Skeletal muscle satellite cell (primary cell): Measurements from ENCODE around the gene EPOP. TPM values are rescaled to one million over a fixed set of nuclear protein-coding genes. Genes with fewer than 3 reads are reported as not detected.
A peak's percentile ranks its signal among the peaks of the same experiment; 100 is the strongest.

Experiments
- H3K27me3 ChIP-seq: 2 replicates; pipeline ENCODE4 v1.7.0; 2013; ENCODE audit warnings: low read length; ENCODE audit not compliant: control insufficient read depth, insufficient read depth
- H3K36me3 ChIP-seq: 2 replicates; pipeline ENCODE4 v1.7.0; 2013; ENCODE audit warnings: mild to moderate bottlenecking, control low read depth, low read length; ENCODE audit not compliant: insufficient read depth
- H3K4me1 ChIP-seq: 2 replicates; pipeline ENCODE4 v1.7.0; 2013; ENCODE audit warnings: low read length; ENCODE audit not compliant: control insufficient read depth, insufficient read depth
- H3K4me2 ChIP-seq: 2 replicates; pipeline ENCODE4 v1.7.0; 2013; ENCODE audit warnings: mild to moderate bottlenecking, low read length
- H3K4me3 ChIP-seq: 2 replicates; pipeline ENCODE4 v1.7.0; 2013; ENCODE audit warnings: low read length
- H3K9ac ChIP-seq: 2 replicates; pipeline ENCODE4 v1.7.0; 2013; ENCODE audit warnings: mild to moderate bottlenecking, low read depth, low read length, moderate library complexity
- H3K9me3 ChIP-seq: replicated peaks from 2 replicates; pipeline ENCODE4 v1.7.0; 2013; ENCODE audit warnings: mild to moderate bottlenecking, control low read depth, low read length
- total RNA-seq: library from RNA; depleted of rRNA; stranded (reverse); fragments of >200 nt; gene quantifications from 2 replicates; pipeline ENCODE4 v1.2.3, GENCODE V29; 2012; rRNA removed

Gene EPOP
- total RNA-seq, result 3.8 and 4.4 TPM in 2 replicates

DNA sequence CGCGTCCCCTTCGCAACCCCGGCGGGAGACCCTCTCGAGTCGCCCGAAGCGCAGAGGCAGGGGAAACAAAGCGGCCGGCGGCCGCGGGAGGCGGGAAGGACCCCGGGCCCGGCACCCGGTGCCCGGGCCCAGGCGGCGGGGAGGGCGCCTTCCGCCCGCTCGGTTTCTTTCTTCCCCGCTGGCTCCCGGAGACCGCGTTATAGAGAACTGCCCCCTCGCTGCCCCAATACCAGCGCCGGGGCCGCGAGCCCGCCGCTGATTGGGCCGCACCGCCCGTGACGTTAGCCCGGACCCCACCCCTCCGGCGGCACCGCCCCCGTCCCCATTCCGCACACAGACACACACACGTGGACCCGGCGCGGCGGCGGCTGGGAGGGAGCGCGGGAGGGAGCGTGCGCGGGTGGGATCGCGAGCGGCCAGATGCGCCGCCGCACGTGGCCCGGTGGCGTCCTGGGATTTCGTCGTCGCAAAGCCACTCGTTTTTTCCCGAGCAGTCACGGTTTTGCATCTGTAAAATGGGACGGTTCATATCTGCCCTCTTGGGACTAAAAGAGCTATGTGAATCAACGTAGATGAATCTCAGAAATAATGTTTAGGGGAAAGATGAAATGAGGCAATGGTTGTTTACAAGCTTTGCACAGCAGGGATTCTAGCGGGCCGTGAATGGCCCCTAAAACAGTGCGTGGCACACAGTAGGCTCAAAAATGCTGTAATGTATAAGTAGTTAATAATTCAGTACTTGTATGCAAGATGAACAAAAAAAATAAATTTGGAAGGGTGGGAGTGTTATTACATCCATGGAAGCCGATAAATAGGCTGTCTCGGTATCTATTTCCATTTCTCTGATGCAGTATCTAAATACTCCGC is at the start of gene EPOP:
Gene EPOP (minus strand): TSS at position 209 of the 867 bp plus-strand sequence. CDS start 462 bp downstream, outside the sequence.
- Histone ChIP-seq H3K9me3 (no peaks in the 10 kb centered on the region), H3K36me3 (no peaks in the 10 kb centered on the region), H3K4me3 (peak within 1 kb of the TSS; percentile 74), H3K4me1 (peaks cover 21% of the 10 kb centered on the region), H3K27me3 (peaks cover 31% of the 10 kb centered on the region), H3K9ac (peak within 1 kb of the TSS; percentile 78), H3K4me2 (peak within 1 kb of the TSS; percentile 90)

DNA sequence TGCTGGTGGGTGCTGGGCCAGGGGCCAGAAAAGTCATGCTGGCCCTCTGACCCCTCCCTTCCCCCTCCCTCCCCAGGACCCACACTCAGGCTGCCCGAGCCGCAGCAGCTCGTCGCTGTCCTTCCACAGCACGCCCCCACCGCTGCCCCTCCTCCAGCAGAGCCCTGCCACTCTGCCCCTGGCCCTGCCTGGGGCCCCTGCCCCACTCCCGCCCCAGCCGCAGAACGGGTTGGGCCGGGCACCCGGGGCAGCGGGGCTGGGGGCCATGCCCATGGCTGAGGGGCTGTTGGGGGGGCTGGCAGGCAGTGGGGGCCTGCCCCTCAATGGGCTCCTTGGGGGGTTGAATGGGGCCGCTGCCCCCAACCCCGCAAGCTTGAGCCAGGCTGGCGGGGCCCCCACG is 47.0 kb upstream of the EPOP start:
- no peaks in the 10 kb centered on the region for H3K27me3 ChIP-seq
- H3K4me2 ChIP-seq, result no peak overlapping the region
- no peaks in the 10 kb centered on the region for H3K9me3 ChIP-seq
- H3K4me3 ChIP-seq, result no peak overlapping the region
- no peak overlapping the region for H3K9ac ChIP-seq
- H3K4me1 ChIP-seq, result peaks cover 12% of the 10 kb centered on the region
- H3K36me3 ChIP-seq, result peaks cover 23% of the 10 kb centered on the region

DNA sequence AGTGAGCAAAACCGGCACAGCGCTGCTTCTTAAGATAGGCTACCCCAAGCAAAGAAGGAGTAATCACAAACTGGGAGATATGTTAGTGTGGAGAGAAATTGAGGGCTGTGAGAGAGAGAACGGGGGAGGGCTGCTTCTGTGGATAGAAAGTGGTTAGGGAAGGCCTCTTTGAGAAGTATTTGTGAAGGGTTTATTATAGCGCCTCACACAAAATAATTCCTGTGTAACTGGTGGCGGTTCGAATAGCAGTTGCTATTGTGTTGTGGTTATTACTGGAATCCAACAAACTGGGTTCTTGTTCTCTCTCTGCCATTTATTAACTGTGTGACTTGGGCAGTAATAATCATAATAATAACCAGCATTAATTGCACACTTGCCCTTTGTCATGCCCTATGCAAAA is 46.2 kb upstream of the EPOP start:
- Histone ChIP-seq H3K36me3 (peaks cover 25% of the 10 kb centered on the region), H3K9ac (no peak overlapping the region), H3K4me3 (no peak overlapping the region), H3K27me3 (no peaks in the 10 kb centered on the region), H3K9me3 (no peaks in the 10 kb centered on the region), H3K4me1 (peaks cover 12% of the 10 kb centered on the region), H3K4me2 (no peak overlapping the region)

DNA sequence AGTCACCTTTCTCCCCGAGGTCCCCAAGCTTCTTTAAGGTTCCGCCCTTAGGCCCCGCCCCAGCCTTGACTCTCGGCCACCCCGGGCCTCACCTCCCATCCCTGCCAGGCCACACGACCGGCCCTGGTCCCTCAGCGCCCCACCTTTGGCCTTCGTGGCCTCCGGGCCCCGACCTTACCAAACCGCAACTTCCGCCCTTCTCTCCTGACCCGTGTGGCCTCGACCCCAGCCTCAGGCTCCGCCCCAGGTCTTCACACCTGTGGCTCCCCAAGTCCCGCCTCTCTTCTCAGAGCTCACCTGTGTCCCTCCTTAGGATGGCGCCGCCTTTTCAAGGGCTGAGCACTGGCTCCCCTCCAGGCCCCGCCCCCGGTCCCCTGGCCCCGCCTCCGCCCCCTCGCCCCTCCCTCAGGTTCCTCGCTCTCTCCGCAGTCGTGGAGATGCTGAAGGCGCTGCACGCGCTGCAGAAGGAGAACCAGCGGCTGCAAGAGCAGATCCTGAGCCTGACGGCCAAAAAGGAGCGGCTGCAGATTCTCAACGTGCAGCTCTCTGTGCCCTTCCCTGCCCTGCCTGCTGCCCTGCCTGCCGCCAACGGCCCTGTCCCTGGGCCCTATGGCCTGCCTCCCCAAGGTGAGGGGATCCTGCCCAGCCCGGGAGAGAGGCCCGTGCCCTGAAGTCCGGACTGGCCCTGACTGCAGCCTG is 45.3 kb upstream of the EPOP start:
- H3K4me3 ChIP-seq, result no peak overlapping the region
- peaks cover 9% of the 10 kb centered on the region for H3K4me1 ChIP-seq
- no peaks in the 10 kb centered on the region for H3K27me3 ChIP-seq
- no peaks in the 10 kb centered on the region for H3K9me3 ChIP-seq
- H3K36me3 ChIP-seq, result peaks cover 24% of the 10 kb centered on the region
- no peak overlapping the region for H3K9ac ChIP-seq
- H3K4me2 ChIP-seq, result no peak overlapping the region

DNA sequence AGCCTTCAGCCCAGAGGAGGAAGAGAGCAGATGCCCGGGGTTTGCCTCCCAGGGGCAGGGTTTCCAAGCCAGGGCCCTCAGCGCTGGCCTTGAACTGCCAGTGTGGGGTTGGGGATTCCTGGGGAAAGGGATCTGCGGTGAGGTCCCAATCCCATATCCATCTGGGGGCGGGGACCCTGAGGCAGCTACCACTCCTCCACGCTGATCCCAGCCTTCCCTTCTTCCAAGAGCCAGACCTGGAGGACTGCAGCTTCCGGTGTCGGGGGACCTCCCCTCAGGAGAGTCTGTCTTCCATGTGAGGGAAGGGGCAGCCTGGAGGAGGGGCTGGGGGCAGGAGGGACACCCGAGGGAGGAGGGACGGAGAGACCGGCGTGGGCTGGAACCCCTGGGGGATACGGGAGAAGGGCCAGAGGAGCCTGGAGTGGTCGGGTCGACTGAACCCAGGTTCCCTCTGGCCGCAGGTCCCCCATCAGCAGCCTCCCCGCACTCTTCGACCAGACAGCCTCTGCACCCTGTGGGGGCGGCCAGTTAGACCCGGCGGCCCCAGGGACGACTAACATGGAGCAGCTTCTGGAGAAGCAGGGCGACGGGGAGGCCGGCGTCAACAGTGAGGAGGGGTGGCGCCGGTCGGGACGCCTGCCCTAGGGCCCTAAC is 44.7 kb upstream of the EPOP start:
- Histone ChIP-seq H3K4me2 (no peak overlapping the region), H3K9me3 (no peaks in the 10 kb centered on the region), H3K9ac (no peak overlapping the region), H3K4me1 (peaks cover 3% of the 10 kb centered on the region), H3K27me3 (no peaks in the 10 kb centered on the region), H3K4me3 (no peak overlapping the region), H3K36me3 (peaks cover 22% of the 10 kb centered on the region)

DNA sequence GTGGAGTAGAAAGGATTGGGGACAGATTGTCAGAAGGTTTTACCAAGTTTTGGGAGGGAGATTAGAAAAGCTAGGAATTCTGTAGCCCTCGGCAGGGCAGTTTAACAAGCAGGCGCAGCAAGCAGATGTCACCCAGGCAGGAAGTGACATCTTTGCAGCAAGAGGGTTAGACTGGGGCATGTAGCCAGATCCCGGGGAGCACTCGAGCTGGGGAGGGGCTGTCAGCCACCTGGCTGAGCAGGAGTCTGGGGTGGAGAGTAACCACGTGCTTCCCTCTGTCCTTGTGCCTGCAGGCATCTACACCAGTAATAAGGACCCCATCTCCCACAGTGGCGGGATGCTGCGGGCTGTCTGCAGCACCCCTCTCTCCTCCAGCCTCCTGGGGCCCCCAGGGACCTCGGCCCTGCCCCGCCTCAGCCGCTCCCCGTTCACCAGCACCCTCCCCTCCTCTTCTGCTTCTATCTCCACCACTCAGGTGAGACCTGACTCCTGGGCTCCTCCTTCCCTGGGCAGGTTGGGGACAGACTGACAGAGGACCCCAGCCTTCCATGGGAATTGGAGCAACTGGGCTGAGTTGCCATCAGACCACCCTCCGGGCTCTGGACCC is 42.5 kb upstream of the EPOP start:
- Histone ChIP-seq H3K4me2 (no peak overlapping the region), H3K36me3 (peaks cover 29% of the 10 kb centered on the region), H3K27me3 (no peaks in the 10 kb centered on the region), H3K4me3 (no peak overlapping the region), H3K4me1 (no peaks in the 10 kb centered on the region), H3K9me3 (no peaks in the 10 kb centered on the region), H3K9ac (no peak overlapping the region)

DNA sequence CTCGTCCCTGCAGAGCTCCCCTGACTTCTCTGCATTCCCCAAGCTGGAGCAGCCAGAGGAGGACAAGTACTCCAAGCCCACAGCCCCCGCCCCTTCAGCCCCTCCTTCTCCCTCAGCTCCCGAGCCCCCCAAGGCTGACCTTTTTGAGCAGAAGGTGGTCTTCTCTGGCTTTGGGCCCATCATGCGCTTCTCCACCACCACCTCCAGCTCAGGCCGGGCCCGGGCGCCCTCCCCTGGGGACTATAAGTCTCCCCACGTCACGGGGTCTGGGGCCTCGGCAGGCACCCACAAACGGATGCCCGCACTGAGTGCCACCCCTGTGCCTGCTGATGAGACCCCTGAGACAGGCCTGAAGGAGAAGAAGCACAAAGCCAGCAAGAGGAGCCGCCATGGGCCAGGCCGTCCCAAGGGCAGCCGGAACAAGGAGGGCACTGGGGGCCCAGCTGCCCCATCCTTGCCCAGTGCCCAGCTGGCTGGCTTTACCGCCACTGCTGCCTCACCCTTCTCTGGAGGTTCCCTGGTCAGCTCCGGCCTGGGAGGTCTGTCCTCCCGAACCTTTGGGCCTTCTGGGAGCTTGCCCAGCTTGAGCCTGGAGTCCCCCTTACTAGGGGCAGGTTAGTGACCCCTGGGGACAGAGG is 41.7 kb upstream of the EPOP start:
- Histone ChIP-seq H3K9me3 (no peaks in the 10 kb centered on the region), H3K4me3 (no peak overlapping the region), H3K9ac (no peak overlapping the region), H3K4me2 (no peak overlapping the region), H3K27me3 (no peaks in the 10 kb centered on the region), H3K36me3 (peaks cover 28% of the 10 kb centered on the region), H3K4me1 (no peaks in the 10 kb centered on the region)

DNA sequence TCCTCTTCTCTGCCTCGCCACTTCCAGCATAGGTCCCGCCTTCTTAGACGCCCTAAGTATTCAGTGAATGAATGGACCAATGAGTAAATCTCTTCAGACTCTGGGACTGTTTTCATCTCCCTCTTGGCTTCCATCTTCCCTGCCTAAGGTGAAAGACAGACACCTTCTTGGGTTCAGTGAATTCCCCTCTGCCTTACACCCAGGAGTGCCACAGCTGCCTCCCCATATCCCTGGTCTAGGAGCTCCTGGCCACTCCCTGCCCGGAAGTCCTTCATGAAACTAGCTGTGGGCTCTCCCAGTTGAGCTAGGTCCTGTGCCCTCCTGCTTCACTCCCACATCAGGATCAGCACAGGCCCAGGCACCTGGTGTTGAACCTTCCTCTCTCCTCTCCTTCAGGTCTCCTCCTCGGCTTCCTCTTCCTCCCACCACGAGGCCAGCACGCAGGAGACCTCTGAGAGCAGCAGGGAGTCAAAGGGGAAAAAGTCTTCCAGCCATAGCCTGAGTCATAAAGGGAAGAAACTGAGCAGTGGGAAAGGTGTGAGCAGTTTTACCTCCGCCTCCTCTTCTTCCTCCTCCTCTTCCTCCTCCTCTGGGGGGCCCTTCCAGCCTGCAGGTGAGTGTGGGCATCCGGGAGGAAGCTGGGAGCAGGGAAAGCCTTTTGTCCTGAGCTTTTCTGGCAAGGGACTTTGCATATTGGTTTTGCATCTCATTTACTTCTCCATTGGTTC is 40.6 kb upstream of the EPOP start:
- H3K9ac ChIP-seq, result no peak overlapping the region
- H3K4me1 ChIP-seq, result no peaks in the 10 kb centered on the region
- H3K9me3 ChIP-seq, result no peaks in the 10 kb centered on the region
- no peak overlapping the region for H3K4me2 ChIP-seq
- peaks cover 22% of the 10 kb centered on the region for H3K36me3 ChIP-seq
- H3K4me3 ChIP-seq, result no peak overlapping the region
- H3K27me3 ChIP-seq, result no peaks in the 10 kb centered on the region

DNA sequence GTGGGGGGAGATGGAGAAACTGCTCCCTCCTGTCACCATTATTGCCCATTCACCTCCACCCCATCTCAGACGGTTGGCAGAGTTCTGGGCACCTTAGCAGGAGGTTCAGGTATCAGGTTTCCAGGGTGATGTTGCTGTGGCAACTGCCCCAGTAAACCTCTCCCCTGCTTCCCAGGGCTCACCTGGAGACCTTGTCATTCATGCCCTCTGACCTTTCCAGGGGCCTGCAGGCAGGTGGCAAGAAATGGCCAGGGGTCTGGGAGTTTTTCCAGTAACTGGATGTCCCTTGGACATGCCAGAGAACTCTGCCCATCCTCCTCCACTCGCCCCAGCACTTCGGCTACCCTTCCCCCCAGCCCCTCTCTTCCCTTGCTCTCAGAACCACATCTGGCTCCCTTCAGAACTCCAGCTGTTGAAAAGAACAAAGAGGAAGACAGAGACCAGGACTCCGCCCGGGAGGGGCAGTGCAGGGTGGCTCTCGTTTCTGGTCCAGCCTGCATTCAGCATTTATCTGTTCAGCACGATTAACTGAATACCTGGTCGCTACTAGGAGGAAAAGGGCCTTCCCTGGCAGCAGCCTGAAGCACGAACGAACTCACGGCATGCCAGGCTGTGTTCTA is 38.8 kb upstream of the EPOP start:
- no peaks in the 10 kb centered on the region for H3K4me1 ChIP-seq
- no peak overlapping the region for H3K4me3 ChIP-seq
- H3K9ac ChIP-seq, result no peak overlapping the region
- H3K27me3 ChIP-seq, result no peaks in the 10 kb centered on the region
- H3K9me3 ChIP-seq, result no peaks in the 10 kb centered on the region
- H3K4me2 ChIP-seq, result no peak overlapping the region
- H3K36me3 ChIP-seq, result peaks cover 34% of the 10 kb centered on the region

DNA sequence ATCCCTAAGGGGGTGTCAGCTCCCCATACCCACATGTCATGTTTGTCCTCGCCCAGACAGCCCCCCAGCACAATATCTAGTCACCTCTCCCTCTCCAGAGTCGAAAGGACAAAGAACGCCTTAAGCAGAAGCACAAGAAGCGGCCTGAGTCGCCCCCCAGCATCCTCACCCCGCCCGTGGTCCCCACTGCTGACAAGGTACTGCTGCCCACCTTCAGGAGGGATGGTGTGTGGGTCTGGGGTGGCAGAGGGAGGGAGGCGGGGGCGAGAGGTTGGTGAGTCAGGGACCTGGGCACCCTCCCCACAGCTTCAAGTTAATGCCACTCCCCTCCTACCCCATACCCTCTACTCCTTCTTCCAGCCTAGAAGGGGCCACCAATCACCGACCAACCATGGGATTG is 37.8 kb upstream of the EPOP start:
- Histone ChIP-seq H3K9ac (no peak overlapping the region), H3K27me3 (no peaks in the 10 kb centered on the region), H3K4me2 (no peak overlapping the region), H3K9me3 (no peaks in the 10 kb centered on the region), H3K4me3 (no peak overlapping the region), H3K4me1 (no peaks in the 10 kb centered on the region), H3K36me3 (peaks cover 34% of the 10 kb centered on the region)
